NCI-H446 (cell line): Measurements from ENCODE around the gene SPRED2.
A peak's percentile ranks its signal among the peaks of the same experiment; 100 is the strongest.

Experiments
- DNase-seq, 2 experiments: peaks; one replicate each; lab custom pipeline; 2025; lab: John Stamatoyannopoulos, UW

SPRED2 gene

DNA sequence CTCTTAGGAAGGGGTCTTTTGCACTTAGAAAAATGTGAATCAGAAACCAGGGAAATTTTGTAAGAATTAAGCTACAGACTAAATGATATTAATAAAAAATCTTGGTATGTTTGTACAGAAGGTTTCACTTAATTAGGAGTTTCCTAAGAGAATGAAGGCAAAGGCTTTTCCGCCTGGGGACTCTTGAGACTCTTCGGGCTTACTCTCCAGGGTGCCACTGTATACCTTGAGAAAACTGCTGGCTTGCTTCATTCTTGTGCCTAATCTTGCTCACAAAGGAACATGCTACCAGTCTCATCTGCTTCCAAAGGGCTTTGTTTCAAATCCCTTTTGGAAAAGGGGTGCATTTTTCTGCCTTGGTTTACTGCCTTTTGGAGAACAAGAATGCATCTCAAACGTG lies 155.3 kb downstream of the SPRED2 start:
- no peak for DNase-seq

- peak in 1 of 2 experiments; percentile 32 for DNase-seq
These were observed 155.8 kb downstream of the SPRED2 start for GRCh38 chr2:65276609-65277008.

GRCh38 chr2:65275141-65275915 lies 157.1 kb downstream of the SPRED2 start:
- DNase-seq = no peak

- DNase-seq = no peak
These were observed 159.1 kb downstream of the SPRED2 start for GRCh38 chr2:65273344-65273743.

GRCh38 chr2:65268957-65269356 lies 163.4 kb downstream of the SPRED2 start:
- no peak for DNase-seq

DNA sequence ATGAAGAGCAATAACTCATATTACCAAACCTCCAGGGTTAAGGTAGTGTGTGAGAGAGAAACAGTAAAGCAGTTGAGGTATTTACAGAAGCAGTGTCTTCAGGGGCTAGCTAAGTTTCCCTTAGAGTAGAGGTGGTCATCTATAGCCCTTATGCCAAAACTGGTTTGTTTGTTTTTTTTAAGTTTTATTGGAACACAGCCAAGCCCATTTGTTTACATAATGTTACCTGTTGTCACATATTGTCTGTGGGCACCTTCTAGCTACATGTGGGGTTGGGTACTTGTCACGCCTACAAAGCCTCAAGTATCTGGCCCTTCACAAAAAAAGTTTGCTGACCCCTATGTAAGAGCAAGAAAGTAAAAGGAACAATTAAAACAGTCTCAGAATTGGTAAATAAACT lies 165.4 kb downstream of the SPRED2 start:
- DNase-seq = no peak

GRCh38 chr2:65265671-65266045 lies 166.7 kb downstream of the SPRED2 start:
- DNase-seq = no peak

DNA sequence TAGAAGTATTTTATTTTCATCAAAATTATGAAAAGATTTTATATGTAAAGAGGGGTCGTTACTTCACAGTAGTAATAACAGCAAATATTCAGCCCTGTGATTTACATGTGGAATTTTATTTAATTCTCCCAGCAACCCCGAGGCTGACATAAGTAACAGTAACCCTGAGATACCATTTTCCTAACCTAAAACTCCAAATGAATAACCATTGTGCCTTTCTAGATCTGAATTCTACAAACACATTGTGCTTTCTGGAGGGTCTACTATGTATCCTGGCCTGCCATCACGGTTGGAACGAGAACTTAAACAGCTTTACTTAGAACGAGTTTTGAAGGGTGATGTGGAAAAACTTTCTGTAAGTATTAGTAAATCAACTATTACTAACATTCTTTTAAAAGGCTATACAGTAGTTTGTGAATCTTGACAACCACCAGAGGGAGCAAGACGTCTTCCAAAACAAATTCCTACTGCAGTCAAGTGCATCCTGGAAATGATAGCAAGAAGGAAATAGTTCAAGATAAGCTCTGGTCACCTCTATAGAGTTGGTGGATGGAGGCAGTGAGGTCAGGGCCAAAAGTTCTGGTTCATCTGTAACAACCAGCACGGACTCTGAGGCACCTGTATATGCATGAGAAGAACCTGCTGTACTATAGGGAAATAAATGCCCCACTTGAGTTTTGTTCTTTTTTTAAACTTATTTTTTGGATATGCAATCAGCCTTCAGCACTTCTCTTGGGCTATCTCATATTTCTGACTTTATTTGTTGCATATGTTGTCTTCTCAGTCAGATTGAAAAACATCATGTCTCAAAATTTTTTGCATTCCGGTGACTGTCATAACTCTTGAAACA lies 167.4 kb downstream of the SPRED2 start:
- peak; percentile 43 to 62 for DNase-seq

GRCh38 chr2:65263986-65264385 lies 168.4 kb downstream of the SPRED2 start:
- DNase-seq = no peak

- DNase-seq = no peak
These were observed 169.1 kb downstream of the SPRED2 start for GRCh38 chr2:65263262-65263661.

DNA sequence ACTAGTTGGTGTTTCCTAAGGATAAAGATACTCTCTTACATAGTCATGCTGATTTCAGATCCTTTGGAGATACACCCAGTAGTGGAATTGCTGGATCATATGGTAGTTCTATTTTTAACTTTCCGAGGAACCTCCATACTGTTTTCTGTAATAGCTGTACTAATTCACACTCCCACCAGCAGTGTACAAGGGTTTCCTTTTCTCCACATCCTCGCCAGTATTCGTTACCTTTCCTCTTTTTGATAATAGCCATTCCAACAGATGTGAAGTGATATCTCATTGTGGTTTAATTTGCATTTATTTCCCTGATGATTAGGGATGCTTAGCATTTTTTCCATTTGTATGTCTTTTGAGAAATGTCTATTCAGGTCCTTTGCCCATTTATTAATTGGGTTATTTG lies 170.7 kb downstream of the SPRED2 start:
- no peak for DNase-seq
